Fibroblast of lung (primary cell): ENCODE results near the gene CD300H.

Experiments
- CTCF ChIP-seq, 2 donors: IDR thresholded peaks in 1 of 2; conservative IDR thresholded peaks in 1 of 2; 1 replicate in 1 of 2; 2 replicates in 1 of 2; pipeline ENCODE4 v1.5.1; 2011 to 2012; ENCODE audit warnings: low read length in 2 of 2, control low read depth in 1 of 2, inconsistent platforms in 1 of 2, low read depth in 1 of 2, mild to moderate bottlenecking in 1 of 2
- EZH2 ChIP-seq: IDR thresholded peaks from 2 replicates; pipeline ENCODE4 v1.5.1; 2012; ENCODE audit warnings: low read length, control low read depth, mild to moderate bottlenecking; ENCODE audit errors: missing control alignments

GRCh38 chr17:74543891-74544760, 23.2 kb downstream of the CD300H start:
- TF ChIP-seq CTCF (conservative IDR thresholded peaks at IDR 0.05 in 1 of 2, IDR thresholded peaks at IDR 0.05 in 1 of 2; ENCODE audit: low read depth in 1 of 2, low read length in 2 of 2) = no peak
- TF ChIP-seq EZH2 = no peak
